K562 (cell line): Measurements from ENCODE around the gene ZNF385D. TPM values are rescaled to one million over a fixed set of nuclear protein-coding genes. Genes with fewer than 3 reads are reported as not detected.

Experiments
- ATAC-seq: fragments of 200-7000 bp; cut with Tn5 transposase; 3 replicates; pipeline ENCODE4 v1.9.1; 2020; ENCODE audit warnings: moderate library complexity
- BruUV-seq: library from RNA; stranded (reverse); fragments of 400-500 nt; replicated peaks from 2 replicates; lab custom pipeline; 2021; lab: Mats Ljungman, UMichigan
- CTCF ChIA-PET: fragments of 300-600 bp; formaldehyde crosslinking; extraction: SDS; loops from one replicate; lab custom pipeline; 2021; ENCODE audit warnings: low intra/inter-chr PET ratio; lab: Yijun Ruan, JAX
- POLR2A ChIA-PET: fragments of 300-600, 350-650 bp; sonication (Branson Sonifier 250); formaldehyde crosslinking; extraction: SDS; loops from one replicate; lab custom pipeline; 2021; ENCODE audit warnings: antibody characterized with exemption, inconsistent platforms; lab: Yijun Ruan, JAX
- DNase-seq, 4 experiments: peaks; one replicate each; pipeline versions ENCODE4 v3.0.0 to v3.0.0-alpha.2; 2011 to 2018; ENCODE audit warnings: low spot score in 3 of 4, mixed read lengths in 3 of 4; ENCODE audit errors: extremely low read depth in 1 of 4
- FAIRE-seq: peaks from 2 replicates; lab custom pipeline; 2011; peaks lifted over from hg19 to GRCh38; lab: Jason Lieb, UNC
- H2AFZ ChIP-seq: 2 replicates; pipeline ENCODE4 v1.6.0; 2011; ENCODE audit warnings: low read depth, low read length, control low read depth, inconsistent platforms
- H3K27ac ChIP-seq: fragments of 200-600 bp; 3 replicates; pipeline ENCODE4 v1.8.0; 2011; ENCODE audit warnings: low read depth, mild to moderate bottlenecking, control low read depth, inconsistent platforms, low read length, moderate library complexity, mixed read lengths; ENCODE audit errors: extremely low read depth
- H3K27me3 ChIP-seq, 2 experiments: fragments of 300-600 bp in 1 of 2; 2 replicates in 1 of 2; 3 replicates in 1 of 2; pipeline versions ENCODE4 v1.6.0 to v1.8.0; 2011; ENCODE audit warnings: inconsistent platforms in 2 of 2, low read length in 2 of 2, mild to moderate bottlenecking in 1 of 2, mixed read lengths in 1 of 2, moderate library complexity in 1 of 2; ENCODE audit not compliant: control insufficient read depth in 2 of 2, insufficient read depth in 2 of 2
- H3K36me3 ChIP-seq: fragments of 300-600 bp; 3 replicates; pipeline ENCODE4 v1.8.0; 2011; ENCODE audit warnings: mild to moderate bottlenecking, low read length, inconsistent platforms; ENCODE audit not compliant: control insufficient read depth, insufficient read depth
- H3K4me1 ChIP-seq, 2 experiments: fragments of 200-600 bp in 1 of 2; replicated peaks in 1 of 2; 2 replicates in 1 of 2; 3 replicates in 1 of 2; pipeline versions ENCODE4 v1.5.1 to v1.8.0; 2011; ENCODE audit warnings: inconsistent platforms in 2 of 2, low read length in 2 of 2, mild to moderate bottlenecking in 1 of 2, mixed read lengths in 1 of 2, moderate library complexity in 1 of 2; ENCODE audit not compliant: control insufficient read depth in 2 of 2, insufficient read depth in 2 of 2
- H3K4me2 ChIP-seq: 2 replicates; pipeline ENCODE4 v1.6.1; 2011; ENCODE audit warnings: low read length, control low read depth, inconsistent platforms, mixed read lengths; ENCODE audit not compliant: insufficient read depth
- H3K4me3 ChIP-seq: fragments of 200-600 bp; sonication (generic), shearing (Covaris generic); 2 replicates; pipeline ENCODE4 v1.5.1; 2016; ENCODE audit warnings: control low read depth, inconsistent platforms
- H3K79me2 ChIP-seq: fragments of 200-600 bp; 3 replicates; pipeline ENCODE4 v1.8.0; 2011; ENCODE audit warnings: low read length, inconsistent platforms; ENCODE audit not compliant: control insufficient read depth, insufficient read depth
- H3K9ac ChIP-seq, 2 experiments: 2 replicates each; pipeline versions ENCODE4 v1.6.0 to v1.6.1; 2011; ENCODE audit warnings: low read depth in 2 of 2, low read length in 2 of 2, control low read depth in 1 of 2, inconsistent platforms in 1 of 2, mild to moderate bottlenecking in 1 of 2, mixed read lengths in 1 of 2; ENCODE audit not compliant: insufficient read depth in 1 of 2
- H3K9me1 ChIP-seq: one replicate; pipeline ENCODE4 v1.6.0; 2011; ENCODE audit warnings: inconsistent platforms, mild to moderate bottlenecking, low read length, moderate library complexity; ENCODE audit not compliant: control insufficient read depth, insufficient read depth
- H3K9me3 ChIP-seq: replicated peaks from 2 replicates; pipeline ENCODE4 v1.5.1; 2011; ENCODE audit warnings: low read depth, low read length, inconsistent platforms; ENCODE audit not compliant: control insufficient read depth, insufficient read depth
- H4K20me1 ChIP-seq: replicated peaks from 2 replicates; pipeline ENCODE4 v1.6.1; 2011; ENCODE audit warnings: low read length, inconsistent platforms, mixed read lengths; ENCODE audit not compliant: control insufficient read depth, insufficient read depth
- GTF2A2 ChIP-seq: IDR thresholded peaks from 2 replicates; pipeline ENCODE4 v1.6.1; 2016; ENCODE audit warnings: mild to moderate bottlenecking, missing genetic modification characterization, missing compliant biosample characterization
- NR2C2 ChIP-seq, 2 experiments: fragments of 200-800 bp in 1 of 2; sonication (Bioruptor generic) in 1 of 2; sonication (generic) in 1 of 2; formaldehyde crosslinking in 1 of 2; IDR thresholded peaks; 2 replicates each; pipeline versions ENCODE4 v1.6.1 to v1.8.0; 2016 to 2022; ENCODE audit warnings: mild to moderate bottlenecking in 1 of 2, missing compliant biosample characterization in 1 of 2, missing genetic modification characterization in 1 of 2, missing genetic modification reagents in 1 of 2
- NR4A1 ChIP-seq, 2 experiments: fragments of 250-450 bp in 1 of 2; fragments of 450-650 bp in 1 of 2; sonication (Bioruptor Pico) in 1 of 2; IDR thresholded peaks; 2 replicates each; pipeline versions ENCODE4 v1.4.0 to v1.6.1; 2016 to 2020; ENCODE audit warnings: mild to moderate bottlenecking in 2 of 2, missing compliant biosample characterization in 1 of 2, missing genetic modification characterization in 1 of 2, moderate library complexity in 1 of 2
- POLR2A ChIP-seq: fragments of 450-650 bp; conservative IDR thresholded peaks from 2 replicates; pipeline ENCODE4 v1.6.1; 2016
- RERE ChIP-seq: sonication (generic); formaldehyde crosslinking; IDR thresholded peaks from 2 replicates; pipeline ENCODE4 v1.8.0; 2023; ENCODE audit warnings: missing genetic modification reagents, mild to moderate bottlenecking, borderline replicate concordance
- SETDB1 ChIP-seq: IDR thresholded peaks from one replicate; pipeline ENCODE4 v1.6.1; 2012; ENCODE audit warnings: low read length, control low read depth, inconsistent platforms
- ZNF609 ChIP-seq: sonication (generic); formaldehyde crosslinking; IDR thresholded peaks from 2 replicates; pipeline ENCODE4 v1.8.1; 2023; ENCODE audit warnings: missing genetic modification reagents, mild to moderate bottlenecking, borderline replicate concordance
- WGBS: fragments of 100-300 bp; shearing (Covaris generic); methylation state at CpG from one replicate; pipeline ENCODE4 v1.1.6; 2016; ENCODE audit warnings: low coverage, mixed read lengths; ENCODE audit not compliant: insufficient coverage; ENCODE audit errors: missing lambda C conversion rate; 5-methylcytosine and 5-hydroxymethylcytosine counted together
- in situ Hi-C: fragments of 300-500 bp; cut with MboI; formaldehyde crosslinking; loops from 4 replicates; pipeline ENCODE4 v1.15.0; 2018; ENCODE audit warnings: inconsistent platforms, mixed read lengths
- intact Hi-C: fragments of 100-400 bp; cut with micrococcal nuclease; formaldehyde crosslinking; loops from 2 replicates; pipeline ENCODE4 v1.14.2; 2022
- polyA plus RNA-seq, 8 experiments: library from polyadenylated mRNA; depleted of rRNA in 4 of 8; stranded (reverse) in 5 of 8; unstranded in 3 of 8; fragments of >200 nt; fragmentation: Nextera tagmentation in 2 of 8; fragmentation: Illumina TruSeq in 1 of 8; extraction: Ambion mirVana in 2 of 8; extraction: Trizol in 1 of 8; gene quantifications; 2 replicates each; pipeline versions ENCODE4 v1.2.1 to v1.2.3, GENCODE V29; 2011 to 2014; ENCODE audit warnings: inconsistent platforms in 1 of 8, missing spikeins in 1 of 8
- total RNA-seq, 7 experiments: library from RNA; depleted of rRNA in 6 of 7; stranded (reverse); fragments of >200 nt in 6 of 7; fragmentation: Illumina TruSeq in 2 of 7; extraction: Trizol in 2 of 7; gene quantifications; 2 replicates each; pipeline versions ENCODE4 v1.2.1 to v1.2.3, GENCODE V29; 2011 to 2021; ENCODE audit warnings: low replicate concordance in 1 of 7

Gene ZNF385D
- total and polyA plus RNA-seq, 9 of the 15 experiments (the other 6 are each of a cell fraction or from before 2014, with no cell fraction given) = 0.14 to 1.7 (median 0.51) TPM

GRCh38 chr3:21466476-21466875, 284.5 kb downstream of the ZNF385D start:
- in situ Hi-C loops = no loop called here
- no peaks in the 10 kb centered on the region for H4K20me1 ChIP-seq
- ATAC-seq (no peak), DNase-seq (no peak), FAIRE-seq (no peak)
- H3K27me3 ChIP-seq = no peaks in the 10 kb centered on the region
- H3K27ac ChIP-seq = no peak overlapping the region
- no peak overlapping the region for H3K4me2 ChIP-seq
- no peaks in the 10 kb centered on the region for H3K36me3 ChIP-seq
- H3K4me3 ChIP-seq = no peak overlapping the region
- no peak overlapping the region for H3K9ac ChIP-seq
- intact Hi-C loops = no loop called here
- ChIA-PET POLR2A (no interaction called here), CTCF (no interaction called here)
- H3K9me3 ChIP-seq = no peaks in the 10 kb centered on the region
- WGBS = 7% methylated on average over 1 of the region's 1 CpG
- no peak overlapping the region for H2AFZ ChIP-seq
- no peaks in the 10 kb centered on the region for H3K79me2 ChIP-seq
- H3K9me1 ChIP-seq = no peaks in the 10 kb centered on the region
- no TSS peak for BruUV-seq
- no peak for TF ChIP-seq POLR2A
- TF ChIP-seq SETDB1 = no peak
- no peak for TF ChIP-seq NR2C2 (CRISPR knock-in tag; IDR thresholded peaks at IDR 0.05)
- no peak for TF ChIP-seq NR2C2 (tag; IDR thresholded peaks at IDR 0.05)
- no peak for TF ChIP-seq ZNF609 (CRISPR knock-in tag)
- no peak for TF ChIP-seq GTF2A2 (tag)
- no peak for TF ChIP-seq NR4A1 (CRISPR knock-in tag; IDR thresholded peaks at IDR 0.05)
- TF ChIP-seq NR4A1 (tag; IDR thresholded peaks at IDR 0.05) = no peak
- no peak for TF ChIP-seq RERE (CRISPR knock-in tag)
- H3K4me1 ChIP-seq = no peaks in the 10 kb centered on the region
